ELR (cell line): Measurements from ENCODE around the gene DPH1.

Source experiments
- DNase-seq: peaks from one replicate; pipeline ENCODE4 v3.0.0-alpha.2; 2015; ENCODE audit warnings: low read depth

The DPH1 gene

GRCh38 chr17:2050300-2051060 is 20.5 kb downstream of the DPH1 start:
- peak; percentile 72 for DNase-seq

DNA sequence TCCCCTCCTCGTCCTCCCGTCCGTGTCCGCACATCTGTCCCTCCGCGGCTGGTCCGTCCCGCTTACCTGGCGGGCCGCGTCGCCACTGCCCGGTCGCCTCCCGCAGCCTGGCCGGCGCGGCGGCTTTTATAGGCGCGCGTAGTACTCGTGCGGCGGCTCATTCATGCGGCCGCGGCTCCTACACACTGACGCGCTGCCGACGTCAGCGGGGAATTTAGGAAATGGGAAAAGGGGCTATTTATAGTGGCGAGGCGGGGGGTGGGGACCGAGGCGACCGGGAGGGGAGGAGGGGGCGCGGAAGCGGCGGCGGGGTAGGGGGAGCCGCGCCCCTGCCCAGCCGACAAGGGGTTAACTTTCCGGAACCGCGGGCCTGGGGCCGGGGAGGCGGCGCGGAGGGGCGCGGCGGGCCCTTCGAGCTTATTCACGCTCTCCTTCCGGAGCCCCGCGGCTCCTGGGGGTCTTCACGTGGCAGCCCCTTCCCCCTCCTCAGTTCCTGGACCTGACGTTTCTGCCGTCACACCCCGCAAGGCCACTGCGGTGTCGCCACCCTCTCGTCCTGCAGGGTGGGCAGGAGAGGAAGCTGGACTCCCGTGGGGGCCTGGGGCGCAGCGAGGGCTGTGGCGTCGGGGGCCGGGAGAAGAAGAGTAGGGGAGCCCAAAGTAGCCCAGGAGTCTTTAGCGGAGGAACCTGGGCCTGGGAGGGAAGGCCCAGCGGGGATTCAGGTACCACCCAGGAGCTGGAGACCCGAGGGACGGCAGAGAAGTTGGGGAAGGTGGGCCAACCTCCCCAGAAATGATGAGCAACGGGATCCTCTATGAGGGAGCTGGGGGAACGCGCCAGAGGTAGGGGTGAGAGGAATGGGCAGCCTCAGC is 21.3 kb downstream of the DPH1 start:
- peak; percentile 62 for DNase-seq

DNA sequence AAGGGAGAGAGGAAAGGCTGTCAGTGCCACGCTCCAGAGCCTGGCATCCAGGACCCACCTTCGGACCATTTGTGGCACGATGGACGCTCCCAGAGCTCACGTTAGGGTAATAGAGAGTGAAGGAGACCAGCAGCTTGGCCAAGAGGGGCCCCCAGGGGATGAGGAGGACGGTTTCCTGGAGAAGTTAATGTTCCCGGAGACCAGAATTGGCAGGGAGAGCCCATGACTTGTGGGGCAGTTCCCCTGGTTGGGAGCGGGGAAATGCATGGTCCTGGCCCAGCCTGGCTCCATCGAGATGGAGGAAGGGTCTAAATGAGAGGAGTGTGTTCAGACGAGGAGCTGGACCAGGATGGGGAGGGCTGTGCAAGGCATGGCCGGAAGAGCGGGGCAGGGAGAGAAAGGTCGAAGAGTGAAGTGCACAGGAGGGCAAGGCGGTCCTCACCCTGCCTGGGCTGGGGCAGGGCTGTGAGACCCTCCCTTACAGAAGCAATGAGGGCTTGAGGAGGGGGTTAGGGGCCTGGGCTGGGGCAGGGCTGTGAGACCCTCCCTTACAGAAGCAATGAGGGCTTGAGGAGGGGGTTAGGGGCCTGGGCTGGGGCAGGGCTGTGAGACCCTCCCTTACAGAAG is 22.1 kb downstream of the DPH1 start:
- DNase-seq = no peak

- peak; percentile 85 for DNase-seq
Measured at GRCh38 chr17:2053380-2054261, 23.7 kb downstream of the DPH1 start.

GRCh38 chr17:2054262-2054511 is 24.2 kb downstream of the DPH1 start:
- no peak for DNase-seq

DNA sequence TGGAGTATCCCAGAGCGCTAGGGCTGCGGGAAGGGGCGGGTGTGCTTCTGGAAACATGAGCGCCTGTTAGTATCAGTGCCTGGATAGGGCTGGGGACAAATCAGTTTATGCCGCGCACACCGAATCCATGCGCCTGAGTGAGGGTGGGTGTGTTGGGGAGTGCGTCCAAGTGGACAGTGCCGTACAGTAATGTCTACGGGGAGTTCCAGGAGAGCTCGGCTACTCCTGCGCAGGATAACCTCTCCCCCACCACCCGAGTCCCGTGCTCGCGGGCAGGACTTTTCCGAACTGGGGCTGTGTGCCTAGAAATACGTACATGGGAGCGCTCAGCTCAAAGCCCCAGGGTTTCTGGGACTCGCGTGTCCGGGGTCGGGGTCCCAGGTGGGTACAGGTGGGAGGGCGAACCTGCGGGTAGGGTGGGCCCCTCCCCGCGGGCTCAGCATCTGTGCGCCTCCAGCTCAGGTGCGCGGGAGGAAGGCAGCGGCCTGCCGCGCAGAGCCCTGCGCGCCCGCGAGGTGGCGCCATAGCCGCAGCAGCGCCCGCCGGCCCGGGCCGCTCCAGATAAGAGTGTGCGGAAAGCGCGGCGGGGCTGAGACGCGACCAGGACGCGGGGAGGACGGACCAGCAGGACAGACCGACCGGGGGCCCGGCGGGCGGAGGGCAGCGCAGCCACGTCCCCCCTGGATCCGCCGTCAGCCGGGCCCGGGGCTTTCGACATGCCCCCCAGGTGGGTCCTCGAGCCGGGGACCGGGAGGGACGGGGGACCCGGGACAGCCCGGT is 24.7 kb downstream of the DPH1 start, which contains the start of gene HIC1:
Gene HIC1 (plus strand): TSS at position 592 of the 780 bp plus-strand sequence. CDS start 1,588 bp downstream, outside the sequence.
- DNase-seq = peak; percentile 87

DNA sequence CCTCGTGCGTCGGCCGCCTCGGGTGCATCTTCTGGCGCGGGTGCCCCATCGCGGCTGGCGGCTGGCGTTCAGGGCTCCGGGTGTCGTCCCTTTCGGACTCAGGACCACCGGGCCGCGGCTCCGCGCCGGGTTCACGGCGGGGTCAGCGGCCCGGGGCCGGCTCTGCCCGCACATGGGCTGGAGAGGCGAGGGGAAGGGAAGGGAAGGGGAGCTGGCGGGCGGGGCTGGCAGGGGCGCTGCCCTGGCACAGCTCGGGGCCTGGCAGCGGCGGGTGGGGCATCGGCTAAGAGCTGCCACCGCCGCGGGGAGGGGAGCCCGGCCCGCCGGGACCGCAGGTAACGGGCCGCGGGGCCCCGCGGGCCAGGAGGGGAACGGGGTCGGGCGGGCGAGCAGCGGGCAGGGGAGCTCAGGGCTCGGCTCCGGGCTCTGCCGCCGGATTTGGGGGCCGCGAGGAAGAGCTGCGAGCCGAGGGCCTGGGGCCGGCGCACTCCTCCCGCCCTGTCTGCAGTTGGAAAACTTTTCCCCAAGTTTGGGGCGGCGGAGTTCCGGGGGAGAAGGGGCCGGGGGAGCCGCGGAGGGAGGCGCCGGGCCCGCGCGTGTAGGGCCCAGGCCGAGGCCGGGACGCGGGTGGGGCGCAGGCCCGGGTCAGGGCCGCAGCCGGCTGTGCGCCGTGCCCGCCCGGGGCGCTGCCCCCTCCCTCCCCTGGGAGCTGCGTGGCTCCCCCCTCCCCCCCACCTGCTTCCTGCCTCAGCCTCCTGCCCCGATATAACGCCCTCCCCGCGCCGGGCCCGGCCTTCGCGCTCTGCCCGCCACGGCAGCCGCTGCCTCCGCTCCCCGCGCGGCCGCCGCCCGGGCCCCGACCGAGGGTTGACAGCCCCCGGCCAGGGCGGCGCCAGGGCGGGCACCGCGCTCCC is 25.6 kb downstream of the DPH1 start:
- DNase-seq = peak; percentile 70

DNA sequence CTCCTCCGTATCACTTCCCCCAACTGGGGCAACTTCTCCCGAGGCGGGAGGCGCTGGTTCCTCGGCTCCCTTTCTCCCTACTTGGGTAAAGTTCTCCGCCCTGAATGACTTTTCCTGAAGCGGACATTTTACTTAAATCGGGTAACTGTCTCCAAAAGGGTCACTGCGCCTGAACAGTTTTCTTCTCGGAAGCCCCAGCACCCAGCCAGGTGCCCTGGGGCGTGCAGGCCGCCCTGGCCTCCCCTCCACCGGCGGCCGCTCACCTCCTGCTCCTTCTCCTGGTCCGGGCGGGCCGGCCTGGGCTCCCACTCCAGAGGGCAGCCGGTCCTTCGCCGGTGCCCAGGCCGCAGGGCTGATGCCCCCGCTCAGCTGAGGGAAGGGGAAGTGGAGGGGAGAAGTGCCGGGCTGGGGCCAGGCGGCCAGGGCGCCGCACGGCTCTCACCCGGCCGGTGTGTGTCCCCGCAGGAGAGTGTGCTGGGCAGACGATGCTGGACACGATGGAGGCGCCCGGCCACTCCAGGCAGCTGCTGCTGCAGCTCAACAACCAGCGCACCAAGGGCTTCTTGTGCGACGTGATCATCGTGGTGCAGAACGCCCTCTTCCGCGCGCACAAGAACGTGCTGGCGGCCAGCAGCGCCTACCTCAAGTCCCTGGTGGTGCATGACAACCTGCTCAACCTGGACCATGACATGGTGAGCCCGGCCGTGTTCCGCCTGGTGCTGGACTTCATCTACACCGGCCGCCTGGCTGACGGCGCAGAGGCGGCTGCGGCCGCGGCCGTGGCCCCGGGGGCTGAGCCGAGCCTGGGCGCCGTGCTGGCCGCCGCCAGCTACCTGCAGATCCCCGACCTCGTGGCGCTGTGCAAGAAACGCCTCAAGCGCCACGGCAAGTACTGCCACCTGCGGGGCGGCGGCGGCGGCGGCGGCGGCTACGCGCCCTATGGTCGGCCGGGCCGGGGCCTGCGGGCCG is 26.5 kb downstream of the DPH1 start:
- peak; percentile 70 for DNase-seq

GRCh38 chr17:2057175-2057759 is 27.3 kb downstream of the DPH1 start:
- no peak for DNase-seq

DNA sequence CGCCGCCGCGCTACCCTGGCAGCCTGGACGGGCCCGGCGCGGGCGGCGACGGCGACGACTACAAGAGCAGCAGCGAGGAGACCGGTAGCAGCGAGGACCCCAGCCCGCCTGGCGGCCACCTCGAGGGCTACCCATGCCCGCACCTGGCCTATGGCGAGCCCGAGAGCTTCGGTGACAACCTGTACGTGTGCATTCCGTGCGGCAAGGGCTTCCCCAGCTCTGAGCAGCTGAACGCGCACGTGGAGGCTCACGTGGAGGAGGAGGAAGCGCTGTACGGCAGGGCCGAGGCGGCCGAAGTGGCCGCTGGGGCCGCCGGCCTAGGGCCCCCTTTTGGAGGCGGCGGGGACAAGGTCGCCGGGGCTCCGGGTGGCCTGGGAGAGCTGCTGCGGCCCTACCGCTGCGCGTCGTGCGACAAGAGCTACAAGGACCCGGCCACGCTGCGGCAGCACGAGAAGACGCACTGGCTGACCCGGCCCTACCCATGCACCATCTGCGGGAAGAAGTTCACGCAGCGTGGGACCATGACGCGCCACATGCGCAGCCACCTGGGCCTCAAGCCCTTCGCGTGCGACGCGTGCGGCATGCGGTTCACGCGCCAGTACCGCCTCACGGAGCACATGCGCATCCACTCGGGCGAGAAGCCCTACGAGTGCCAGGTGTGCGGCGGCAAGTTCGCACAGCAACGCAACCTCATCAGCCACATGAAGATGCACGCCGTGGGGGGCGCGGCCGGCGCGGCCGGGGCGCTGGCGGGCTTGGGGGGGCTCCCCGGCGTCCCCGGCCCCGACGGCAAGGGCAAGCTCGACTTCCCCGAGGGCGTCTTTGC is 28.0 kb downstream of the DPH1 start:
- no peak for DNase-seq

DNA sequence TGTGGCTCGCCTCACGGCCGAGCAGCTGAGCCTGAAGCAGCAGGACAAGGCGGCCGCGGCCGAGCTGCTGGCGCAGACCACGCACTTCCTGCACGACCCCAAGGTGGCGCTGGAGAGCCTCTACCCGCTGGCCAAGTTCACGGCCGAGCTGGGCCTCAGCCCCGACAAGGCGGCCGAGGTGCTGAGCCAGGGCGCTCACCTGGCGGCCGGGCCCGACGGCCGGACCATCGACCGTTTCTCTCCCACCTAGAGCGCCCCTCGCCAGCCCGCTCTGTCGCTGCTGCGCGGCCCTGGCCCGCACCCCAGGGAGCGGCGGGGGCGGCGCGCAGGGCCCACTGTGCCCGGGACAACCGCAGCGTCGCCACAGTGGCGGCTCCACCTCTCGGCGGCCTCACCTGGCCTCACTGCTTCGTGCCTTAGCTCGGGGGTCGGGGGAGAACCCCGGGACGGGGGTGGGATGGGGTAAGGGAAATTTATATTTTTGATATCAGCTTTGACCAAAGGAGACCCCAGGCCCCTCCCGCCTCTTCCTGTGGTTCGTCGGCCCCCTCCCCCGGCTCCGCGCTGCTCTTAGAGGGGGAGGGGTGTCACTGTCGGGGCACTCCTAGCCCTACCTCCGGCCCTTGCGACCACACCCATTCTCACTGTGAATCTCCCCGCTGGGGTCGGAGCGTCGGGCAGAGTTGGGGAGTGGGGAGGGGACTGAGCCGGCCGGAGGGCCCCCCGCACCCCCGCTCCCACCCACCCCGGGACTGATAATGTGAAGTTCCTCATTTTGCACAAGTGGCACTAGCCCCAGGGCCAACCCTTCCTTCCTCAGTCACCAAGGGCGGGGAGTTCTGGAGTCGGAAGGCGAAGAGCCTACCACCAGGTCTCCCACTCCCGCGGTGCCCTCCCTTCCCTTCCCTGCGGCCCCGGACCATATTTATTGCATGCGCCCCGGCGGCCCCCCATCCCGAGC is 28.9 kb downstream of the DPH1 start:
- no peak for DNase-seq

DNA sequence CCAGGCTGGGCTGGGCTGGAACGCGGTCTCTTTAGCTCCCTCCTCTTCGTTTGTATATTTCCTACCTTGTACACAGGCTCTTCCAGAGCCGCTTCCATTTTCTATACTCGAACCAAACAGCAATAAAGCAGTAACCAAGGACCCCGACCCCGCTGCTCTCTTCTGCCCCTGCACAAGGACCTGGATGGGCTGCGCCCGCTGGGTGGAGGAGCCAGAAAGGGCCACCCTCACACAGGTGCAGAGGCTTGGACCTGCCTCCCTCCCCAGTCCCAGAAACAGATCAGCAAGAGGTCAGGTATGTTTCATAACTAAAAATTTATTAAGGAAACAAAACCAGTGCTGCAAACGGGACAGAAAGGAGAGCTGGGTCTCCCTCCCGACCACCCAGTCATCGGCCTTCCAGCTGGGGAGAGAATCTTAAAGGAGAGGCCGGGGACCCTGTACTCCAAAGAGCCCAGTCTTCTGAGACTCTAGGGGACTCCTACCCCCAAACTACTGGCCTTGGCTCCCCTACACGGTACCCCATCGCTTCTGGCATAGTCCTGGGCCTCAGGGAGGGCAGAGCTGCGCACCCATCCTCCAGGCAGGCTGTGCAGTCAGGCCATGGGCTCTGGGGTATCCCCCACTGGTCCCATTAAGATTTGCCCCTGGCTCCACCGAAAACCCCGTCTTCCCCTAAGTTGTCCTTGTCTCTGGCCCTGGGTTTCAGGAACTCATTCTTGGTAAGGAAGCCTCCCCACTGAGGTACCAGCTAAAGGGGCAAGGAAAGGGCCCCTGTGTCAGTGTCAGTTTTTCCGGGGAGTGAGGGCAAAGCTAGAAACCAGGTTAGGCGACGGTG is 29.8 kb downstream of the DPH1 start:
- no peak for DNase-seq

GRCh38 chr17:2060385-2060658 is 30.4 kb downstream of the DPH1 start:
- no peak for DNase-seq

DNA sequence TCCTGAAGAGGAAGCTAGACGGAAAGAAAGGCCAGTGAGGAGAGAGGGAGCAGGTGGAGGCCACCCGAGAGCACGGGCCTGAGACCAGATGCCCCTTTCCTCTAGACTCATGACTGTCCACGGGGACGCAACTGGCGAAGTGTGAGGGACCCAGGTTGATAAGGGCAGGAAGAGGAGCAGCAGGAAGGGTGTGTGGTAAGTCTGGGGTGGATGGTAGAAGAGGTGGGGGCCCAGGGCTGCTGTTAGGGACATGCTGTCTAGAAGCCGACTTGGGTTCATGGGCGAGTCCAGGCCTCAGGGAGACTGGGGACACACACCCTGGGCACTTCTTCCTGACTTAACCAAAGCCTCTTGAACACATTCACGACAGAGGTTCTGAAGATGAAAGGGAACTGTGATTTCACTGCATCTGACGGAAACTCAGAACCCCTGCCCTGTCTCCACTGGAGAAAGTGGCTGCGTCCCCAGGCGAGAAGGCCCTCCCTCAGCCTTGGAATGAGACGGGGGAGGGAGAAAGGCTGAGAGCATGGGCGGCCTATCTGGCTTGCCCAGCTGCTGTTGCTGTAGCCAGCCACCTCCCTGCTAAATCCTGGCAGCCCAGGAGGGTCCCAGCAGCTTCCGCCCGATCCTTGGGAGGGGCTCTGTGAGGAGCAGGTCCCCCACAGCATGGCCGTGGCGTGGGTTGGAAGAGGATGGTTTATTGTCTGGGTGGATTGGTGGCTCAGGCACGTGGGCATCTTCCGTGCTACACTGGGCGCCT is 30.9 kb downstream of the DPH1 start:
- DNase-seq = no peak

- no peak for DNase-seq
Measured at GRCh38 chr17:2061441-2061958, 31.5 kb downstream of the DPH1 start.
